SK-N-SH (cell line): ENCODE data around the gene SORCS3. TPM values are rescaled to one million over a fixed set of nuclear protein-coding genes. Genes with fewer than 3 reads are reported as not detected.

Experiments
- CTCF ChIA-PET: fragments of 300-600, 350-600 bp; formaldehyde crosslinking; extraction: SDS; loops from one replicate; lab custom pipeline; 2021; lab: Yijun Ruan, JAX
- POLR2A ChIA-PET: fragments of 350-600 bp; sonication (Branson Sonifier 250); formaldehyde crosslinking; extraction: SDS; loops from one replicate; lab custom pipeline; 2020; ENCODE audit warnings: antibody characterized with exemption, inconsistent platforms; lab: Yijun Ruan, JAX
- DNase-seq: peaks from one replicate; pipeline ENCODE4 v3.0.0; 2012
- H2AFZ ChIP-seq: fragments of 200-600 bp; sonication (generic); 2 replicates; pipeline ENCODE4 v1.8.1; 2016; ENCODE audit warnings: antibody characterized with exemption, mild to moderate bottlenecking, low read depth
- H3F3A ChIP-seq: fragments of 200-600 bp; sonication (generic); replicated peaks from 2 replicates; pipeline ENCODE3; 2016; ENCODE audit warnings: antibody characterized with exemption, mild to moderate bottlenecking; ENCODE audit not compliant: insufficient read depth
- H3K27ac ChIP-seq, 2 experiments: fragments of 200-500 bp in 1 of 2; fragments of 200-600 bp in 1 of 2; sonication (Bioruptor generic) in 1 of 2; sonication (generic), shearing (Covaris generic) in 1 of 2; 2 replicates each; pipeline versions ENCODE4 v1.5.1 to v1.6.1; 2014 to 2016; ENCODE audit warnings: low read depth in 2 of 2, inconsistent platforms in 1 of 2, low read length in 1 of 2, mild to moderate bottlenecking in 1 of 2, mixed read lengths in 1 of 2
- H3K27me3 ChIP-seq: fragments of 200-600 bp; sonication (generic), shearing (Covaris generic); 2 replicates; pipeline ENCODE4 v1.6.1; 2016; ENCODE audit warnings: mixed run types; ENCODE audit not compliant: insufficient read depth
- H3K36me3 ChIP-seq, 2 experiments: fragments of 200-500 bp in 1 of 2; fragments of 200-600 bp in 1 of 2; sonication (Bioruptor generic) in 1 of 2; sonication (generic) in 1 of 2; replicated peaks in 1 of 2; 2 replicates each; pipeline versions ENCODE3 to v1.5.1; 2014 to 2016; ENCODE audit warnings: low read length in 1 of 2, mild to moderate bottlenecking in 1 of 2; ENCODE audit not compliant: insufficient read depth in 2 of 2, control insufficient read depth in 1 of 2
- H3K4me1 ChIP-seq, 2 experiments: fragments of 200-500 bp in 1 of 2; fragments of 200-600 bp in 1 of 2; sonication (Bioruptor generic) in 1 of 2; sonication (generic), shearing (Covaris generic) in 1 of 2; 2 replicates each; pipeline versions ENCODE4 v1.5.1 to v1.6.1; 2014 to 2016; ENCODE audit warnings: low read depth in 1 of 2, low read length in 1 of 2, mixed run types in 1 of 2; ENCODE audit not compliant: insufficient read depth in 2 of 2, control insufficient read depth in 1 of 2
- H3K4me2 ChIP-seq: fragments of 200-600 bp; sonication (generic), shearing (Covaris generic); 2 replicates; pipeline ENCODE4 v1.6.1; 2017; ENCODE audit warnings: mixed run types
- H3K4me3 ChIP-seq, 2 experiments: fragments of 200-500 bp in 1 of 2; fragments of 200-600 bp in 1 of 2; sonication (Bioruptor generic) in 1 of 2; sonication (generic), shearing (Covaris generic) in 1 of 2; 2 replicates each; pipeline versions ENCODE4 v1.5.1 to v1.8.1; 2014 to 2016; ENCODE audit warnings: low read depth in 2 of 2, inconsistent platforms in 1 of 2, low read length in 1 of 2, mild to moderate bottlenecking in 1 of 2, mixed read lengths in 1 of 2, moderate library complexity in 1 of 2
- H3K79me2 ChIP-seq: fragments of 200-600 bp; sonication (generic); 2 replicates; pipeline ENCODE4 v1.8.1; 2017; ENCODE audit warnings: mild to moderate bottlenecking; ENCODE audit not compliant: insufficient read depth
- H3K9ac ChIP-seq: fragments of 200-600 bp; sonication (generic); 2 replicates; pipeline ENCODE4 v1.6.1; 2017; ENCODE audit warnings: mixed run types
- H3K9me2 ChIP-seq: fragments of 200-600 bp; sonication (generic); 2 replicates; pipeline ENCODE4 v1.6.1; 2017; ENCODE audit warnings: mixed run types
- H3K9me3 ChIP-seq: fragments of 200-600 bp; sonication (generic); 2 replicates; pipeline ENCODE4 v1.6.1; 2017; ENCODE audit warnings: mixed run types, mild to moderate bottlenecking, moderate library complexity
- H4K20me1 ChIP-seq: fragments of 200-600 bp; sonication (generic); 2 replicates; pipeline ENCODE4 v1.6.1; 2017; ENCODE audit warnings: mild to moderate bottlenecking, mixed run types; ENCODE audit not compliant: insufficient read depth
- CTCF ChIP-seq: fragments of 200-600 bp; sonication (generic); IDR thresholded peaks from 2 replicates; pipeline ENCODE4 v1.6.1; 2017; ENCODE audit warnings: antibody characterized with exemption, mild to moderate bottlenecking, moderate library complexity
- ELF1 ChIP-seq: IDR thresholded peaks from 2 replicates; pipeline ENCODE4 v1.4.0; 2012
- FOSL2 ChIP-seq: IDR thresholded peaks from 2 replicates; pipeline ENCODE4 v1.4.0; 2012; ENCODE audit warnings: low read depth, mild to moderate bottlenecking, moderate library complexity, borderline replicate concordance
- FOXJ3 ChIP-seq: sonication (generic); formaldehyde crosslinking; IDR thresholded peaks from 2 replicates; pipeline ENCODE4 v1.5.1; 2020; ENCODE audit warnings: mild to moderate bottlenecking, missing genetic modification reagents
- FOXM1 ChIP-seq: IDR thresholded peaks from 2 replicates; pipeline ENCODE4 v1.4.0; 2012; ENCODE audit warnings: low read depth, mild to moderate bottlenecking
- GABPA ChIP-seq: IDR thresholded peaks from 2 replicates; pipeline ENCODE4 v1.4.0; 2012; ENCODE audit warnings: low read depth, mild to moderate bottlenecking
- GATA2 ChIP-seq: sonication (generic); formaldehyde crosslinking; IDR thresholded peaks from 2 replicates; pipeline ENCODE4 v1.5.0; 2020; ENCODE audit warnings: mild to moderate bottlenecking, missing genetic modification reagents
- JUND ChIP-seq: IDR thresholded peaks from 2 replicates; pipeline ENCODE4 v1.4.0; 2012
- MAX ChIP-seq: IDR thresholded peaks from 2 replicates; pipeline ENCODE4 v1.4.0; 2012; ENCODE audit warnings: low read depth
- MXI1 ChIP-seq: IDR thresholded peaks from 2 replicates; pipeline ENCODE4 v1.6.1; 2012; ENCODE audit warnings: mild to moderate bottlenecking, low read depth, low read length, improper control_type of control experiment
- POLR2AphosphoS5 ChIP-seq: IDR thresholded peaks from 2 replicates; pipeline ENCODE4 v1.6.1; 2012; ENCODE audit warnings: low read depth, low read length
- RAD21 ChIP-seq: IDR thresholded peaks from 2 replicates; pipeline ENCODE4 v1.6.1; 2012; ENCODE audit warnings: mild to moderate bottlenecking, low read length
- RCOR1 ChIP-seq: fragments of 150-350 bp; IDR thresholded peaks from 2 replicates; pipeline ENCODE4 v1.6.1; 2017; ENCODE audit warnings: antibody characterized with exemption, low read length
- TAF1 ChIP-seq: IDR thresholded peaks from 2 replicates; pipeline ENCODE4 v1.6.1; 2012; ENCODE audit warnings: low read depth, mild to moderate bottlenecking, low read length, moderate library complexity, borderline replicate concordance
- TCF12 ChIP-seq: IDR thresholded peaks from 2 replicates; pipeline ENCODE4 v1.4.0; 2012
- TEAD4 ChIP-seq: IDR thresholded peaks from 2 replicates; pipeline ENCODE4 v1.4.0; 2012; ENCODE audit warnings: mild to moderate bottlenecking, borderline replicate concordance; ENCODE audit not compliant: insufficient read depth
- USF2 ChIP-seq: fragments of 150-350 bp; IDR thresholded peaks from 2 replicates; pipeline ENCODE4 v1.6.1; 2017; ENCODE audit warnings: antibody characterized with exemption, low read length, low read depth, borderline replicate concordance
- YY1 ChIP-seq: IDR thresholded peaks from 2 replicates; pipeline ENCODE4 v1.4.0; 2012; ENCODE audit warnings: low read depth, mild to moderate bottlenecking
- WGBS: methylation state at CpG from one replicate; pipeline ENCODE4 v1.1.6; 2017; ENCODE audit warnings: low lambda C conversion rate; 5-methylcytosine and 5-hydroxymethylcytosine counted together
- polyA plus RNA-seq, 3 experiments: library from polyadenylated mRNA; depleted of rRNA; stranded (reverse); fragments of >200 nt; gene quantifications; 2 replicates each; pipeline ENCODE4 v1.2.3, GENCODE V29; 2012
- TF ChIP-seq, protein P1 (sequence below): IDR thresholded peaks from 2 replicates; pipeline ENCODE4; 2012
- TF ChIP-seq, protein P2 (sequence below): IDR thresholded peaks from 2 replicates; pipeline ENCODE4 v1.4.0; 2012; ENCODE audit warnings: low read depth, borderline replicate concordance

SORCS3 gene
- polyA plus RNA-seq, 1 of the 3 experiments (the other 2 are of a cell fraction) = not detected

- CTCF ChIA-PET = no interaction called here
- no peaks in the 10 kb centered on the region for H4K20me1 ChIP-seq
- H3K4me2 ChIP-seq = no peak overlapping the region
- H3K4me1 ChIP-seq = no peaks in the 10 kb centered on the region; a peak in 1 of 4 replicates
- H3K9me3 ChIP-seq = no peaks in the 10 kb centered on the region
- no peaks in the 10 kb centered on the region for H3K79me2 ChIP-seq
- no peak overlapping the region for H3K4me3 ChIP-seq
- no peaks in the 10 kb centered on the region for H3F3A ChIP-seq
- no peak overlapping the region for H2AFZ ChIP-seq
- no peaks in the 10 kb centered on the region for H3K9me2 ChIP-seq
- 32% methylated on average over 4 of the region's 4 CpGs for WGBS
- no peak for DNase-seq
- no peak overlapping the region for H3K9ac ChIP-seq
- POLR2A ChIA-PET = no interaction called here
- no peak for TF ChIP-seq ELF1
- TF ChIP-seq, protein P1, sequence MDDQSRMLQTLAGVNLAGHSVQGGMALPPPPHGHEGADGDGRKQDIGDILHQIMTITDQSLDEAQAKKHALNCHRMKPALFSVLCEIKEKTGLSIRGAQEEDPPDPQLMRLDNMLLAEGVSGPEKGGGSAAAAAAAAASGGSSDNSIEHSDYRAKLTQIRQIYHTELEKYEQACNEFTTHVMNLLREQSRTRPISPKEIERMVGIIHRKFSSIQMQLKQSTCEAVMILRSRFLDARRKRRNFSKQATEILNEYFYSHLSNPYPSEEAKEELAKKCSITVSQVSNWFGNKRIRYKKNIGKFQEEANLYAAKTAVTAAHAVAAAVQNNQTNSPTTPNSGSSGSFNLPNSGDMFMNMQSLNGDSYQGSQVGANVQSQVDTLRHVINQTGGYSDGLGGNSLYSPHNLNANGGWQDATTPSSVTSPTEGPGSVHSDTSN = no peak
- TF ChIP-seq FOSL2 = no peak
- no peak for TF ChIP-seq RAD21
- TF ChIP-seq USF2 = no peak
- TF ChIP-seq, protein P2, sequence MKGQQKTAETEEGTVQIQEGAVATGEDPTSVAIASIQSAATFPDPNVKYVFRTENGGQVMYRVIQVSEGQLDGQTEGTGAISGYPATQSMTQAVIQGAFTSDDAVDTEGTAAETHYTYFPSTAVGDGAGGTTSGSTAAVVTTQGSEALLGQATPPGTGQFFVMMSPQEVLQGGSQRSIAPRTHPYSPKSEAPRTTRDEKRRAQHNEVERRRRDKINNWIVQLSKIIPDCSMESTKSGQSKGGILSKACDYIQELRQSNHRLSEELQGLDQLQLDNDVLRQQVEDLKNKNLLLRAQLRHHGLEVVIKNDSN = no peak
- no peak for TF ChIP-seq GATA2
- no peak for TF ChIP-seq POLR2AphosphoS5
- TF ChIP-seq GABPA = no peak
- no peak for TF ChIP-seq TAF1
- no peak for TF ChIP-seq RCOR1
- no peak for TF ChIP-seq TCF12
- TF ChIP-seq CTCF = no peak
- TF ChIP-seq YY1 = no peak
- no peak for TF ChIP-seq JUND
- TF ChIP-seq TEAD4 = no peak
- no peak for TF ChIP-seq MXI1
- TF ChIP-seq MAX = no peak
- TF ChIP-seq FOXJ3 = no peak
- TF ChIP-seq FOXM1 = no peak
- H3K27me3 ChIP-seq = no peaks in the 10 kb centered on the region
- H3K27ac ChIP-seq = no peak overlapping the region
- no peaks in the 10 kb centered on the region for H3K36me3 ChIP-seq
Measured at GRCh38 chr10:104762793-104763192, 121.7 kb downstream of the SORCS3 start.
